Parathyroid adenoma (tissue), 2 donors: ENCODE data around the gene CEP68.

Source experiments
- H2AFZ ChIP-seq: fragments of 300-600 bp; sonication (generic); one replicate; pipeline ENCODE4 v1.7.0; 2017; ENCODE audit warnings: antibody characterized with exemption, mild to moderate bottlenecking
- H3K27ac ChIP-seq: fragments of 300-600 bp; sonication (generic); one replicate; pipeline ENCODE4 v1.7.0; 2017
- H3K27me3 ChIP-seq: fragments of 300-600 bp; sonication (generic); one replicate; pipeline ENCODE4 v1.7.0; 2017; ENCODE audit warnings: low read length; ENCODE audit not compliant: control insufficient read depth, insufficient read depth
- H3K36me3 ChIP-seq: fragments of 300-600 bp; sonication (generic); one replicate; pipeline ENCODE4 v1.7.0; 2017; ENCODE audit warnings: low read length; ENCODE audit not compliant: control insufficient read depth, insufficient read depth
- H3K4me1 ChIP-seq: fragments of 300-600 bp; sonication (generic); one replicate; pipeline ENCODE4 v1.7.0; 2017; ENCODE audit warnings: control low read depth
- H3K4me2 ChIP-seq: fragments of 300-600 bp; sonication (generic); one replicate; pipeline ENCODE4 v1.7.0; 2017; ENCODE audit warnings: low read length
- H3K4me3 ChIP-seq: fragments of 300-600 bp; sonication (generic); one replicate; pipeline ENCODE4 v1.7.0; 2017; ENCODE audit warnings: low read depth, low read length
- H3K79me2 ChIP-seq: fragments of 300-600 bp; sonication (generic); one replicate; pipeline ENCODE4 v1.7.0; 2017; ENCODE audit warnings: control low read depth
- H3K9ac ChIP-seq: fragments of 300-600 bp; sonication (generic); one replicate; pipeline ENCODE4 v1.7.0; 2017; ENCODE audit warnings: mild to moderate bottlenecking
- H3K9me3 ChIP-seq: fragments of 300-600 bp; sonication (generic); one replicate; pipeline ENCODE4 v1.7.0; 2017; ENCODE audit warnings: low read length; ENCODE audit not compliant: control insufficient read depth
- TF ChIP-seq, protein P1 (sequence below): fragments of 300-600 bp; sonication (generic); IDR thresholded peaks from one replicate; pipeline ENCODE4 v1.7.0; 2017; ENCODE audit warnings: antibody characterized with exemption, mild to moderate bottlenecking
- donor health status: primary hyperparathyroidism.

The CEP68 gene

DNA sequence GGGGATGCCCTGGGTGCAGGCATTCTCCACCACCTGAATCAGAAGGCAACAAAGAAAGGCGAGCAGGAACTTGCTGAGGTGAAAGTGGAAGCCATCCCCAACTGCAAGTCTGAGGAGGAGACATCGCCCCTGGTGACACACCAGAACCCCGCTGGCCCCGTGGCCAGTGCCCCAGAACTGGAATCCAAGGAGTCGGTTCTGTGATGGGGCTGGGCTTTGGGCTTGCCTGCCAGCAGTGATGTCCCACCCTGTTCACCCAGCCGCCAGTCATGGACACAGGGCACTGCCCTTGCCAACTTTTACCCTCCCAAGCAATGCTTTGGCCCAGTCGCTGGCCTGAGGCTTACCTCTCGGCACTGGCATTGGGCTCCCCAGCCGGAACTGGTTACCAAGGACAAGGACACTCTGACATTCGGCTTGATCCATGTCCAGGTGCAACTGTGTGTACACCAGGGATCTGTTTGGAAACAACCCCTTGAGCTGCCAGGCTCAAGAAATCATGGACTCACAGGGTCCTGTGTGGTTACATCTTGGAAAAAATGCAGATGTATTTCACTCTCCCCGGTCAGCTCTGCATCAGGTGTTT lies 35.2 kb upstream of the CEP68 start:
- Histone ChIP-seq H2AFZ (no peak overlapping the region), H3K9me3 (no peaks in the 10 kb centered on the region), H3K4me2 (no peak overlapping the region), H3K79me2 (no peaks in the 10 kb centered on the region), H3K36me3 (no peaks in the 10 kb centered on the region), H3K27me3 (no peaks in the 10 kb centered on the region), H3K4me3 (no peak overlapping the region), H3K27ac (no peak overlapping the region), H3K4me1 (no peaks in the 10 kb centered on the region), H3K9ac (no peak overlapping the region)
- TF ChIP-seq, protein P1, sequence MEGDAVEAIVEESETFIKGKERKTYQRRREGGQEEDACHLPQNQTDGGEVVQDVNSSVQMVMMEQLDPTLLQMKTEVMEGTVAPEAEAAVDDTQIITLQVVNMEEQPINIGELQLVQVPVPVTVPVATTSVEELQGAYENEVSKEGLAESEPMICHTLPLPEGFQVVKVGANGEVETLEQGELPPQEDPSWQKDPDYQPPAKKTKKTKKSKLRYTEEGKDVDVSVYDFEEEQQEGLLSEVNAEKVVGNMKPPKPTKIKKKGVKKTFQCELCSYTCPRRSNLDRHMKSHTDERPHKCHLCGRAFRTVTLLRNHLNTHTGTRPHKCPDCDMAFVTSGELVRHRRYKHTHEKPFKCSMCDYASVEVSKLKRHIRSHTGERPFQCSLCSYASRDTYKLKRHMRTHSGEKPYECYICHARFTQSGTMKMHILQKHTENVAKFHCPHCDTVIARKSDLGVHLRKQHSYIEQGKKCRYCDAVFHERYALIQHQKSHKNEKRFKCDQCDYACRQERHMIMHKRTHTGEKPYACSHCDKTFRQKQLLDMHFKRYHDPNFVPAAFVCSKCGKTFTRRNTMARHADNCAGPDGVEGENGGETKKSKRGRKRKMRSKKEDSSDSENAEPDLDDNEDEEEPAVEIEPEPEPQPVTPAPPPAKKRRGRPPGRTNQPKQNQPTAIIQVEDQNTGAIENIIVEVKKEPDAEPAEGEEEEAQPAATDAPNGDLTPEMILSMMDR = no peak

DNA sequence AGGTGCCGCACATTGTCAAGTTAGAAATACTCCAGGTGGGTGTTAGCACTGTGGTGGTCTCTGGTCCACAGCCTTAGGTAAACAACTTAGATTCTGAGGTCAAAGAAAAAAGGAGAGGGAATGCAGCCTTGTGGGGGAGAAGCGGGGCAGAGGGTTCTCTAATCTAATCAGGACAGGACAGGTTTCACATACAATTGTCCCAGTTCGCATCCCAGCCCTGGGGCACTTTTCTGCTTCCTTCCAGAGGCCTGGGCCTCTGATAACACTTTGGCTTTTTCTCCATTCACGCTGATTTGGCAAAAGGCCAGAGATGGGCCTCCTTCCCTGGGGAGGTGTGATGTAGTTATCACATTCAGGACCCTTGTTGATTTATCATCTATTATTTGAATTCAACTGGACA lies 34.5 kb upstream of the CEP68 start:
- Histone ChIP-seq H3K27ac (no peak overlapping the region), H3K9ac (no peak overlapping the region), H3K4me1 (no peaks in the 10 kb centered on the region), H3K9me3 (no peaks in the 10 kb centered on the region), H3K4me3 (no peak overlapping the region), H2AFZ (no peak overlapping the region), H3K4me2 (no peak overlapping the region), H3K79me2 (no peaks in the 10 kb centered on the region), H3K27me3 (no peaks in the 10 kb centered on the region), H3K36me3 (no peaks in the 10 kb centered on the region)
- TF ChIP-seq, protein P1 = no peak

DNA sequence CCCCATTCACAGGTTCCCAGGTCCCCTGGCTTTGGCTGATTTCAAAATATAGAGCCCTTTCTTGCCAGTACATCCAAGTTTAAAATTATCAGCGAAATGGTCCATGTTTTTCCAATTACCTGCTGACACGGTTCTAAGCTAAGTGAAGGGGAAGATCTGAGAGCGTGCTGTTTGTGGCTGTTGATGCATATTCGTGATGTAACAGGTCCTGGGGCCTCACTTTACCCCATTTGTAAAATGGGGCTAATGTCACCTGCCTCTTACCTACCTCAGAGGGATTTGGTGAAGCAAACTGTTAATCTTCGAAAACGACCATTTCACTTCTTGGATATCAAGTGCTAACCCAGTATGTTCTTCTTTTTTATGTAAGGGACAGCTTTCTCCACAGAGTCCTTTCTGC lies 34.0 kb upstream of the CEP68 start:
- no peaks in the 10 kb centered on the region for H3K9me3 ChIP-seq
- no peaks in the 10 kb centered on the region for H3K4me1 ChIP-seq
- TF ChIP-seq, protein P1 = no peak
- no peak overlapping the region for H3K9ac ChIP-seq
- no peaks in the 10 kb centered on the region for H3K27me3 ChIP-seq
- no peaks in the 10 kb centered on the region for H3K36me3 ChIP-seq
- no peak overlapping the region for H3K27ac ChIP-seq
- no peak overlapping the region for H2AFZ ChIP-seq
- no peak overlapping the region for H3K4me2 ChIP-seq
- no peak overlapping the region for H3K4me3 ChIP-seq
- no peaks in the 10 kb centered on the region for H3K79me2 ChIP-seq

DNA sequence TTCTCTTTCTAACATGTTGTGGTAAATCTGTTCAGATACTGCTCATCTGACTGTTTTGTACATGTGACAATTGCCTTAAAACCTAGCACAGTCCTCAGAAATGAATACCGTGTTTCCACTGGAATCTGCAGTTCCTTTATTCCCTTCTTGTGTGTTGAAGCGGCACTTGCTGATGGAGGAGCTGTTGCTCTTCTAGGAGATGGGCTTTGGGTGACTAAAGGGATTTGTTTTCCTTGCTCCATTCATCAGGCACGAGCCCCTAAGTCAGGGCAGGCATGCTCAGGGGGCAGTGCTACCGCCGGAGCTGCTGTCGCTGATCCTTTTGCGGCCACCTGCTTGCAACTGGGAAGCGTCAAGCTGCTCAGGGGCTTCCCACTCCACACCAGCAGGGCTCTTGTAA lies 32.5 kb upstream of the CEP68 start:
- H3K27ac ChIP-seq = no peak overlapping the region
- peaks cover 5% of the 10 kb centered on the region for H3K4me1 ChIP-seq
- no peaks in the 10 kb centered on the region for H3K27me3 ChIP-seq
- no peaks in the 10 kb centered on the region for H3K36me3 ChIP-seq
- no peak overlapping the region for H3K4me3 ChIP-seq
- no peaks in the 10 kb centered on the region for H3K9me3 ChIP-seq
- H3K4me2 ChIP-seq = no peak overlapping the region
- H2AFZ ChIP-seq = no peak overlapping the region
- TF ChIP-seq, protein P1 = no peak
- H3K79me2 ChIP-seq = no peaks in the 10 kb centered on the region
- H3K9ac ChIP-seq = no peak overlapping the region

DNA sequence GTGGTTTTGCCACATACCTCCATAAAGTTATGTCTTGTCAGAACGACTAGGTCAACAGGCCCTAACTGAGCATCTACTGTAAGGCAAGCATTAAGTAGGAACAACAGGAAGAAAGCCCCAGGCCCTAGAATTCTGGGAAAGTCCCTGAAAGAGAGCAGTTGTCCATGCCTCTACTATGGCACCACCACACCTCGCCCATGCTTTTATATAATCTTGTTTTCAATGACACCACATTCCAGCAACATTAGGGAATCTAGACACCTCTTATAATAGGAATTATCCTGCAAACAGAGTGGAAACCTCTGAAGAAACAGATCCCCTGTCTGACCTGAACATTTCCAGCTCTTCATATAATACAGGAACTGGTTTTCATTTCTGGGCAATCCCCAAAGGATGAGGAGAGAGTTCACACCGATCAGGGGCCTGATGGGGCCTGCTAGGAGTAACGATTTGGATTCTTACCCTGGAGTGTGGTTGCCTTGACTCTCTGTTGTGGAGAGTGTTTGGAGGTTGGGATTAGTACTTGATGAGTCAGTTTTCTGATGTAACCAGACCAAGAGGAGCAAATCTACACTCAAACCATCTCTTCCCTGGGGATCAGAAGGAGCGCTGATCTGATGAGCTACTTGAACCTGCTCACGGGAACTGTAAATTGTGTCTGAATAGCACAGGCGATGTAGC lies 31.9 kb upstream of the CEP68 start:
- Histone ChIP-seq H3K4me2 (no peak overlapping the region), H3K79me2 (no peaks in the 10 kb centered on the region), H3K27ac (no peak overlapping the region), H3K4me3 (no peak overlapping the region), H3K36me3 (no peaks in the 10 kb centered on the region), H3K9me3 (no peaks in the 10 kb centered on the region), H3K9ac (no peak overlapping the region), H3K4me1 (peaks cover 5% of the 10 kb centered on the region), H2AFZ (no peak overlapping the region), H3K27me3 (no peaks in the 10 kb centered on the region)
- TF ChIP-seq, protein P1 = no peak
